Measurements from ENCODE around the gene ALK.

ALK gene

DNA sequence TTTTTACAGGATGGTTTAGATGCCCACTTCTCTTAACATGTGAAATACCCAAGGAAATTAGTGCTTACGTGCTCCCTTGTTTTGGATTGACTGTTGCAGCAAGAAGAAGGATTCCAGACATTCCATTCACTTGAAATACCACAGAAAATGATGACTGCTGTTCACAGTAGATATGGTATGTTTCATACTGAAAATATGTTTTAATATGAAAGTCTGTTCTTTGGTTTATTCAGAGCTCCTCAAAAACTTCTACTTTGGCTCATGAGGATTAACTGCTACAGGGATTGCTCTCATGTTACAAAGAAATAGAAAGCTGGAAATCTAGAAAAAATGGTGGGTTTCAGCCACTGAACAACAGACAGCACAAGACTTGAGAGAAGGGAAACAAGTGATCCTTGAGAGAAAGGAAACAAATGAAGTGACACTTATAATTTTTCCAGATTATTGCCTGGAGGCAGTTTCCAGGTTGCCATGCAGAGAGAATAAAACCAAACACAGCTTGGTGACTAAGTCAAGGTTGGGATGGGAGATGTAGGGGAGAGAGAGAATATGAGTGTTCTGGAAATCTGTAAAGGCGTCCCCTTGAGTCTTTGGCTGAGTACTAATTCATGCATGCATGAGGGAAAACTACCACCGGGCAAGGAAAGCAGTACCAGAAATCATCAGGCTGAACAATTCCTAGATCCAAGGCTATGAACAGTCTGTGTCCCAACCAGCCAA lies 458.0 kb downstream of the ALK start:
- Histone ChIP-seq H3K4me2 (ENCODE audit: insufficient read depth, low read length, poor library complexity, severe bottlenecking) (no peak overlapping the region), H3K18ac (ENCODE audit: low read length) (no peak overlapping the region), H4K91ac (ENCODE audit: low read depth, low read length, poor library complexity) (no peak overlapping the region), H3K27ac (replicated peaks; ENCODE audit: low read length) (no peak overlapping the region), H3K27me3 (ENCODE audit: control insufficient read depth in 3 of 3, insufficient read depth in 3 of 3, low read depth in 1 of 3, low read length in 3 of 3) (no peaks in the 10 kb centered on the region), H3K9me3 (replicated peaks in 1 of 2; ENCODE audit: control insufficient read depth in 2 of 2, insufficient read depth in 1 of 2, low read depth in 1 of 2, low read length in 2 of 2) (no peaks in the 10 kb centered on the region), H2BK5ac (ENCODE audit: low read length) (no peak overlapping the region), H2AK5ac (ENCODE audit: low read depth, low read length) (no peak overlapping the region), H2BK15ac (ENCODE audit: low read length) (no peak overlapping the region), H3K4ac (ENCODE audit: low read length) (no peak overlapping the region), H3K79me1 (ENCODE audit: low read depth, low read length) (no peaks in the 10 kb centered on the region), H3K36me3 (replicated peaks in 1 of 2; ENCODE audit: control insufficient read depth in 2 of 2, insufficient read depth in 2 of 2, low read length in 2 of 2) (no peaks in the 10 kb centered on the region), H3K14ac (ENCODE audit: low read length) (no peak overlapping the region), H3K9ac (ENCODE audit: low read depth, low read length, poor library complexity) (no peak overlapping the region), H2AFZ (ENCODE audit: low read length) (no peak overlapping the region), H2BK120ac (ENCODE audit: low read depth, low read length) (no peak overlapping the region), H2BK12ac (ENCODE audit: low read length) (no peak overlapping the region), H4K8ac (ENCODE audit: low read depth, low read length) (no peak overlapping the region), H3K4me3 (ENCODE audit: low read length in 2 of 2) (no peak overlapping the region), H3K23ac (ENCODE audit: low read depth, low read length, poor library complexity) (no peak overlapping the region), H3K4me1 (ENCODE audit: control insufficient read depth in 2 of 2, insufficient read depth in 1 of 2, low read depth in 1 of 2, low read length in 2 of 2) (peaks cover 0 to 3% of the 10 kb centered on the region in 2 donors)
- DNase-seq (ENCODE audit: low spot score), result no peak
- no CpG with 5 or more reads among the region's 3 CpGs for WGBS, 2 donors (ENCODE audit: extremely low coverage in 2 of 2, insufficient read length in 2 of 2, insufficient replicate concordance in 1 of 2)

DNA sequence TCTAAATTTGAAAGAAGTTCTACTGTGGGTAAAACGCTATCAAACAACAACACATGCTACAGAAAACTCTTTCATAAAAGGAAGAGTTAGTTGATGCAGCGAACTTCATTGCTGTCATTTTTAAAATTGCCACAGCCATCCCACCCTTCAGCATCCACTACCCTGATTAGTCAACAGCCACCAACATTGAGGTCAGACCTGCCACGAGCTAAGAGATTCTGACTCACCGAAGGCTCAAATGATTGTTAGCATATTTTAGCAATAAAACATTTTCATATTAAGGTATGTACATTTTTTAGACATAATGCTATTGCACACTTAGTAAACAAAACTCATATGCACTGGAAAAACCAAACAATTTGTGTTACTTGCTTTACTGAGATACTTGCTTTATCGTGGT lies 459.1 kb downstream of the ALK start:
- H3K79me1 ChIP-seq (ENCODE audit: low read depth, low read length), result no peaks in the 10 kb centered on the region
- H3K14ac ChIP-seq (ENCODE audit: low read length), result no peak overlapping the region
- no peaks in the 10 kb centered on the region for H3K9me3 ChIP-seq (replicated peaks in 1 of 2; ENCODE audit: control insufficient read depth in 2 of 2, insufficient read depth in 1 of 2, low read depth in 1 of 2, low read length in 2 of 2)
- no peak overlapping the region for H2AK5ac ChIP-seq (ENCODE audit: low read depth, low read length)
- H3K4me2 ChIP-seq (ENCODE audit: insufficient read depth, low read length, poor library complexity, severe bottlenecking), result no peak overlapping the region
- no peak overlapping the region for H2BK5ac ChIP-seq (ENCODE audit: low read length)
- H3K18ac ChIP-seq (ENCODE audit: low read length), result no peak overlapping the region
- no peak overlapping the region for H3K23ac ChIP-seq (ENCODE audit: low read depth, low read length, poor library complexity)
- no peak for DNase-seq (ENCODE audit: low spot score)
- no peaks in the 10 kb centered on the region for H3K27me3 ChIP-seq (ENCODE audit: control insufficient read depth in 3 of 3, insufficient read depth in 3 of 3, low read depth in 1 of 3, low read length in 3 of 3)
- no peak overlapping the region for H4K91ac ChIP-seq (ENCODE audit: low read depth, low read length, poor library complexity)
- H3K27ac ChIP-seq (replicated peaks; ENCODE audit: low read length), result no peak overlapping the region
- H3K36me3 ChIP-seq (replicated peaks in 1 of 2; ENCODE audit: control insufficient read depth in 2 of 2, insufficient read depth in 2 of 2, low read length in 2 of 2), result no peaks in the 10 kb centered on the region
- H4K8ac ChIP-seq (ENCODE audit: low read depth, low read length), result no peak overlapping the region
- no peak overlapping the region for H3K4ac ChIP-seq (ENCODE audit: low read length)
- peaks cover 0 to 3% of the 10 kb centered on the region in 2 donors for H3K4me1 ChIP-seq (ENCODE audit: control insufficient read depth in 2 of 2, insufficient read depth in 1 of 2, low read depth in 1 of 2, low read length in 2 of 2)
- H2BK120ac ChIP-seq (ENCODE audit: low read depth, low read length), result no peak overlapping the region
- no peak overlapping the region for H2AFZ ChIP-seq (ENCODE audit: low read length)
- H2BK12ac ChIP-seq (ENCODE audit: low read length), result no peak overlapping the region
- no peak overlapping the region for H2BK15ac ChIP-seq (ENCODE audit: low read length)
- H3K9ac ChIP-seq (ENCODE audit: low read depth, low read length, poor library complexity), result no peak overlapping the region
- no CpG with 5 or more reads among the region's 5 CpGs for WGBS, 2 donors (ENCODE audit: extremely low coverage in 2 of 2, insufficient read length in 2 of 2, insufficient replicate concordance in 1 of 2)
- H3K4me3 ChIP-seq (ENCODE audit: low read length in 2 of 2), result no peak overlapping the region

DNA sequence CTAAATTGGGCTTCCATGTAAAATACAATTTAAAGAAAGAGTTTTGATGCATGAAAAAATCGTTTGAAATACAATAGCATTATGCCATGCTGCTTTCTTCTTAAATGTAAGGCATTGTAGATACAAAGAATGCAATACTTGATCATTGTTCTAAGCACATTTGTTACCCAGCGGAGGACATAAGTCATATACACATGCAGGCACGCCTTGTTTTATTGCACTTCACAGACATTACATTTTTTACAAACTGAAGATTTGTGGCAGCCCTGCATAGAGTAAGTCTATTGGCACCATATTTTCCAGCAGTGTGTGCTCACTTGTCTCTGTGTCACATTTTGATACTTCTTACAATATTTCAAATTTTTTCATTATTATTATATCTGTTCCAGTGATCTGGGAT lies 461.2 kb downstream of the ALK start:
- Histone ChIP-seq H2AFZ (ENCODE audit: low read length) (no peak overlapping the region), H3K79me1 (ENCODE audit: low read depth, low read length) (no peaks in the 10 kb centered on the region), H2BK15ac (ENCODE audit: low read length) (no peak overlapping the region), H2AK5ac (ENCODE audit: low read depth, low read length) (no peak overlapping the region), H2BK120ac (ENCODE audit: low read depth, low read length) (no peak overlapping the region), H3K4me1 (ENCODE audit: control insufficient read depth in 2 of 2, insufficient read depth in 1 of 2, low read depth in 1 of 2, low read length in 2 of 2) (peaks cover 4 to 8% of the 10 kb centered on the region in 2 donors), H3K27ac (replicated peaks; ENCODE audit: low read length) (no peak overlapping the region), H3K27me3 (ENCODE audit: control insufficient read depth in 3 of 3, insufficient read depth in 3 of 3, low read depth in 1 of 3, low read length in 3 of 3) (no peaks in the 10 kb centered on the region), H3K9ac (ENCODE audit: low read depth, low read length, poor library complexity) (no peak overlapping the region), H2BK5ac (ENCODE audit: low read length) (no peak overlapping the region), H3K23ac (ENCODE audit: low read depth, low read length, poor library complexity) (no peak overlapping the region), H3K9me3 (replicated peaks in 1 of 2; ENCODE audit: control insufficient read depth in 2 of 2, insufficient read depth in 1 of 2, low read depth in 1 of 2, low read length in 2 of 2) (no peaks in the 10 kb centered on the region), H4K91ac (ENCODE audit: low read depth, low read length, poor library complexity) (no peak overlapping the region), H2BK12ac (ENCODE audit: low read length) (no peak overlapping the region), H3K36me3 (replicated peaks in 1 of 2; ENCODE audit: control insufficient read depth in 2 of 2, insufficient read depth in 2 of 2, low read length in 2 of 2) (no peaks in the 10 kb centered on the region), H3K4ac (ENCODE audit: low read length) (no peak overlapping the region), H3K4me2 (ENCODE audit: insufficient read depth, low read length, poor library complexity, severe bottlenecking) (no peak overlapping the region), H4K8ac (ENCODE audit: low read depth, low read length) (no peak overlapping the region), H3K4me3 (ENCODE audit: low read length in 2 of 2) (no peak overlapping the region), H3K14ac (ENCODE audit: low read length) (no peak overlapping the region), H3K18ac (ENCODE audit: low read length) (no peak overlapping the region)
- no peak for DNase-seq (ENCODE audit: low spot score)
- no CpG with 5 or more reads among the region's 3 CpGs for WGBS, 2 donors (ENCODE audit: extremely low coverage in 2 of 2, insufficient read length in 2 of 2, insufficient replicate concordance in 1 of 2)

DNA sequence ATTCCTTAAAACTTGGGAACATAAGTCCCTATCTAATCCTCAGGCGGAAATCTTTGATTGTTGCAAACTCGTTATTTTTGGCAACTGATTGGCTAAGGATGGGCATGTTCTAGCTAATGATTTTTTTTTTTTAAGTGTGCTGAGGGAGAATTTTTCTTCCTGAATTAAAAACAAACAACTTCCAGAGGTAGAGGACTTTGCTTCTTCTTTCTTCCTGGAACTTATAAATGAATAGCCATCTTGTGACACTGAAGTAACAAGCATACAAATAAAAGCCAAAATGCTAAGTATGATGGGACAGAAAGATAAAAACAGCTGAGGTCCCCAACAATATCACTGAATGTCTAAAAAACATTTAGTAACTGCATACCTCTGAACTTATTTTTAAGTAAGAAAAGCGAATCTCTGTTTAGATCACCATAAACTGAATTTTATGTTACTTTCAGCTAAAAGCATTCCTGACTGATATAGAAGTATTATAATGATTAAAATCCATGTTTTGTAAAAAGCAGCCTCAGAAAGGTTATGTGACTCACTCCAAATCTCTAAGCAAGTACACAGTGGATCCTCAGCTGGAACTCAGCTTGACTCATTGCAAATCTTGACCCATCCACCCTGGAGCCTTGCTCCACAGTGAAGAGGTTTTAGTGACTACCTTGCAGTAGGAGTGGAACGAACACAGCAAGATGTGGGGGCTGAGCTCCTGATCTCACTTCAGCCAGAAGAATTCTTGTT lies 461.8 kb downstream of the ALK start:
- Histone ChIP-seq H2BK15ac (ENCODE audit: low read length) (no peak overlapping the region), H2BK120ac (ENCODE audit: low read depth, low read length) (no peak overlapping the region), H3K18ac (ENCODE audit: low read length) (no peak overlapping the region), H3K36me3 (replicated peaks in 1 of 2; ENCODE audit: control insufficient read depth in 2 of 2, insufficient read depth in 2 of 2, low read length in 2 of 2) (no peaks in the 10 kb centered on the region), H2AK5ac (ENCODE audit: low read depth, low read length) (no peak overlapping the region), H3K4ac (ENCODE audit: low read length) (no peak overlapping the region), H2BK5ac (ENCODE audit: low read length) (no peak overlapping the region), H3K4me2 (ENCODE audit: insufficient read depth, low read length, poor library complexity, severe bottlenecking) (no peak overlapping the region), H3K27ac (replicated peaks; ENCODE audit: low read length) (no peak overlapping the region), H2BK12ac (ENCODE audit: low read length) (no peak overlapping the region), H2AFZ (ENCODE audit: low read length) (no peak overlapping the region), H3K23ac (ENCODE audit: low read depth, low read length, poor library complexity) (no peak overlapping the region), H3K4me3 (ENCODE audit: low read length in 2 of 2) (no peak overlapping the region), H3K4me1 (ENCODE audit: control insufficient read depth in 2 of 2, insufficient read depth in 1 of 2, low read depth in 1 of 2, low read length in 2 of 2) (peaks cover 8 to 12% of the 10 kb centered on the region in 2 donors), H3K9me3 (replicated peaks in 1 of 2; ENCODE audit: control insufficient read depth in 2 of 2, insufficient read depth in 1 of 2, low read depth in 1 of 2, low read length in 2 of 2) (no peaks in the 10 kb centered on the region), H3K9ac (ENCODE audit: low read depth, low read length, poor library complexity) (no peak overlapping the region), H3K14ac (ENCODE audit: low read length) (no peak overlapping the region), H4K8ac (ENCODE audit: low read depth, low read length) (no peak overlapping the region), H4K91ac (ENCODE audit: low read depth, low read length, poor library complexity) (no peak overlapping the region), H3K79me1 (ENCODE audit: low read depth, low read length) (no peaks in the 10 kb centered on the region), H3K27me3 (ENCODE audit: control insufficient read depth in 3 of 3, insufficient read depth in 3 of 3, low read depth in 1 of 3, low read length in 3 of 3) (no peaks in the 10 kb centered on the region)
- no peak for DNase-seq (ENCODE audit: low spot score)
- WGBS, 2 donors (ENCODE audit: extremely low coverage in 2 of 2, insufficient read length in 2 of 2, insufficient replicate concordance in 1 of 2), result no CpG with 5 or more reads among the region's 4 CpGs

Data from neuronal stem cell (in vitro differentiated cells).